HepG2 (cell line): ENCODE measurements around the gene RILP. TPM values are rescaled to one million over a fixed set of nuclear protein-coding genes. Genes with fewer than 3 reads are reported as not detected.

Source experiments
- BRCA1 ChIP-seq: sonication (generic); formaldehyde crosslinking; IDR thresholded peaks from 2 replicates; pipeline ENCODE4 v1.4.0; 2020; ENCODE audit warnings: missing genetic modification reagents
- NFATC3 ChIP-seq: sonication (generic); formaldehyde crosslinking; IDR thresholded peaks from 2 replicates; pipeline ENCODE4 v1.5.1; 2020; ENCODE audit warnings: mild to moderate bottlenecking, missing genetic modification reagents
- STAG1 ChIP-seq: sonication (generic); formaldehyde crosslinking; IDR thresholded peaks from 2 replicates; pipeline ENCODE4 v1.4.0; 2020; ENCODE audit warnings: missing genetic modification reagents
- ZFP37 ChIP-seq: sonication (generic); formaldehyde crosslinking; IDR thresholded peaks from 2 replicates; pipeline ENCODE4 v1.4.0; 2020; ENCODE audit warnings: missing genetic modification reagents, borderline replicate concordance
- ZNF263 ChIP-seq: sonication (generic); formaldehyde crosslinking; IDR thresholded peaks from 2 replicates; pipeline ENCODE4 v1.4.0; 2020; ENCODE audit warnings: missing genetic modification reagents
- ZNF354B ChIP-seq: sonication (generic); formaldehyde crosslinking; IDR thresholded peaks from 2 replicates; pipeline ENCODE4 v1.8.0; 2022; ENCODE audit warnings: mild to moderate bottlenecking, missing genetic modification reagents
- ZNF614 ChIP-seq: IDR thresholded peaks from 2 replicates; pipeline ENCODE4 v1.6.1; 2018; ENCODE audit warnings: missing biosample characterization, missing genetic modification reagents, inconsistent platforms, borderline replicate concordance
- ZNF777 ChIP-seq: sonication (generic); formaldehyde crosslinking; IDR thresholded peaks from 2 replicates; pipeline ENCODE4 v1.4.0; 2020; ENCODE audit warnings: missing genetic modification reagents
- ZNF883 ChIP-seq: sonication (generic); formaldehyde crosslinking; IDR thresholded peaks from 2 replicates; pipeline ENCODE4 v1.5.1; 2020; ENCODE audit warnings: mild to moderate bottlenecking, missing genetic modification reagents; ENCODE audit errors: not compliant biosample characterization
- polyA plus RNA-seq, 8 experiments: library from polyadenylated mRNA; depleted of rRNA in 3 of 8; stranded (reverse) in 7 of 8; unstranded in 1 of 8; fragments of >200 nt; fragmentation: Illumina TruSeq in 4 of 8; extraction: Trizol in 4 of 8; gene quantifications; 2 replicates each; pipeline versions ENCODE4 v1.2.1 to v1.2.3, GENCODE V29; 2011 to 2016; ENCODE audit warnings: low read depth in 4 of 8, missing spikeins in 1 of 8, mixed read lengths in 1 of 8; ENCODE audit not compliant: insufficient read depth in 1 of 8
- total RNA-seq, 5 experiments: library from RNA; depleted of rRNA; stranded (reverse); fragments of >200 nt; fragmentation: Illumina TruSeq; extraction: Trizol; gene quantifications; 2 replicates each; pipeline ENCODE4 v1.2.3, GENCODE V29; 2016; ENCODE audit warnings: low read depth in 1 of 5
- TF ChIP-seq, protein P1 (sequence below): sonication (generic); formaldehyde crosslinking; IDR thresholded peaks from 2 replicates; pipeline ENCODE4 v1.4.0; 2020; ENCODE audit warnings: missing genetic modification reagents
- TF ChIP-seq, protein P2 (sequence below): sonication (generic); formaldehyde crosslinking; IDR thresholded peaks from 2 replicates; pipeline ENCODE4 v1.5.1; 2020; ENCODE audit warnings: mild to moderate bottlenecking, missing genetic modification reagents, borderline replicate concordance
- TF ChIP-seq, protein P3 (sequence below): sonication (generic); formaldehyde crosslinking; IDR thresholded peaks from 2 replicates; pipeline ENCODE4 v1.4.0; 2020; ENCODE audit warnings: missing genetic modification reagents, borderline replicate concordance
- TF ChIP-seq, protein P4 (sequence below): sonication (generic); formaldehyde crosslinking; IDR thresholded peaks from 2 replicates; pipeline ENCODE4 v1.4.0; 2020; ENCODE audit warnings: low read depth, mild to moderate bottlenecking, missing genetic modification reagents
- TF ChIP-seq, protein P5 (sequence below): sonication (generic); formaldehyde crosslinking; IDR thresholded peaks from 2 replicates; pipeline ENCODE4 v1.4.0; 2020; ENCODE audit warnings: missing genetic modification reagents, borderline replicate concordance

The RILP gene
- total and polyA plus RNA-seq, 2 of the 13 experiments (the other 11 are each of a cell fraction or from before 2014, with no cell fraction given) = 6.6 to 8.1 TPM

DNA sequence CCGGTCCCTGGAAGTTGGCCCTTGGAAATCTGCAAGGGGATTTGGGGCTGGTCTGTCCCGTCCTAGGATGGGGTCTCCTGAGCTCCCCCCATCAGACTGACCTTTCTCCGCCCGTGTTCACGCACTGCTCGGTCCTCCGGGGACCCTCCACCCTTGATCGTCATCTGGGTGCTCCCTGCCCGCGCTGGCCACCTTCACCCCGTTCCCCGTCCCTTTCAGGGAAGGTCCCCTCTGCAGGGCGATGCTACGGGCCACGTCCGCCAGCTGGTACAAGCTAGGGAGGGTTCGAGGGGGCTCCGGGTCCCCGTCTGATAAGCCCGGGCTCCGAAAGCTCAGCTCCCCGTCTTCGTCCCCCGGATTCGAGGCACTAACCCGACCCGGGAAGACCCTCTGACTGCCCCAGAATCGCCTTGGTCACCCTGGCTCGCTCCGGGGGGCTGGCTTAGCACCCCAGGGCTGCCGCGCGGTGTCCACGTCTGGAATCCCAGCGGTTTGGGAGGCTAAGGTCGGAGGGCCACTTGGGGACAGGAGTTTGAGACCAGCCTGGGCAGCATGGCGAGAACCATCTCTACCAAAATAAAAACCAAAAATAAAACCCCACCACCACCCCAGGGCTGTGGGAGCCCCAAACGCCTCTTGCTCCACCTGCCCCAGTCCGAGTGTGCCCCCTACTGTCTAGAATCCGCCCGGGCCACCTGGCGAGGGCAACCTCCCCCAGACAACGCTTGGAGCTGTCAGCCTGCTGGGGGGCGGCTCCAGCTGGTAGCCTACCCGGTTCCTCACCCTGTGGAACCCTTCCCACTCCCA is 20.0 kb downstream of the RILP start (continued):
- TF ChIP-seq, protein P1, sequence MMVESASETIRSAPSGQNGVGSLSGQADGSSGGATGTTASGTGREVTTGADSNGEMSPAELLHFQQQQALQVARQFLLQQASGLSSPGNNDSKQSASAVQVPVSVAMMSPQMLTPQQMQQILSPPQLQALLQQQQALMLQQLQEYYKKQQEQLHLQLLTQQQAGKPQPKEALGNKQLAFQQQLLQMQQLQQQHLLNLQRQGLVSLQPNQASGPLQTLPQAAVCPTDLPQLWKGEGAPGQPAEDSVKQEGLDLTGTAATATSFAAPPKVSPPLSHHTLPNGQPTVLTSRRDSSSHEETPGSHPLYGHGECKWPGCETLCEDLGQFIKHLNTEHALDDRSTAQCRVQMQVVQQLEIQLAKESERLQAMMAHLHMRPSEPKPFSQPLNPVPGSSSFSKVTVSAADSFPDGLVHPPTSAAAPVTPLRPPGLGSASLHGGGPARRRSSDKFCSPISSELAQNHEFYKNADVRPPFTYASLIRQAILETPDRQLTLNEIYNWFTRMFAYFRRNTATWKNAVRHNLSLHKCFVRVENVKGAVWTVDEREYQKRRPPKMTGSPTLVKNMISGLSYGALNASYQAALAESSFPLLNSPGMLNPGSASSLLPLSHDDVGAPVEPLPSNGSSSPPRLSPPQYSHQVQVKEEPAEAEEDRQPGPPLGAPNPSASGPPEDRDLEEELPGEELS = no peak
- TF ChIP-seq ZNF777 (peak; percentile 83), STAG1 (CRISPR knock-in tag) (peak; percentile 91), ZNF354B (CRISPR knock-in tag) (no peak), ZNF614 (CRISPR knock-in tag) (no peak), NFATC3 (CRISPR knock-in tag) (no peak), ZFP37 (CRISPR knock-in tag) (no peak), ZNF263 (CRISPR knock-in tag) (peak; percentile 77), BRCA1 (no peak), ZNF883 (peak; percentile 89)
- TF ChIP-seq, protein P2, sequence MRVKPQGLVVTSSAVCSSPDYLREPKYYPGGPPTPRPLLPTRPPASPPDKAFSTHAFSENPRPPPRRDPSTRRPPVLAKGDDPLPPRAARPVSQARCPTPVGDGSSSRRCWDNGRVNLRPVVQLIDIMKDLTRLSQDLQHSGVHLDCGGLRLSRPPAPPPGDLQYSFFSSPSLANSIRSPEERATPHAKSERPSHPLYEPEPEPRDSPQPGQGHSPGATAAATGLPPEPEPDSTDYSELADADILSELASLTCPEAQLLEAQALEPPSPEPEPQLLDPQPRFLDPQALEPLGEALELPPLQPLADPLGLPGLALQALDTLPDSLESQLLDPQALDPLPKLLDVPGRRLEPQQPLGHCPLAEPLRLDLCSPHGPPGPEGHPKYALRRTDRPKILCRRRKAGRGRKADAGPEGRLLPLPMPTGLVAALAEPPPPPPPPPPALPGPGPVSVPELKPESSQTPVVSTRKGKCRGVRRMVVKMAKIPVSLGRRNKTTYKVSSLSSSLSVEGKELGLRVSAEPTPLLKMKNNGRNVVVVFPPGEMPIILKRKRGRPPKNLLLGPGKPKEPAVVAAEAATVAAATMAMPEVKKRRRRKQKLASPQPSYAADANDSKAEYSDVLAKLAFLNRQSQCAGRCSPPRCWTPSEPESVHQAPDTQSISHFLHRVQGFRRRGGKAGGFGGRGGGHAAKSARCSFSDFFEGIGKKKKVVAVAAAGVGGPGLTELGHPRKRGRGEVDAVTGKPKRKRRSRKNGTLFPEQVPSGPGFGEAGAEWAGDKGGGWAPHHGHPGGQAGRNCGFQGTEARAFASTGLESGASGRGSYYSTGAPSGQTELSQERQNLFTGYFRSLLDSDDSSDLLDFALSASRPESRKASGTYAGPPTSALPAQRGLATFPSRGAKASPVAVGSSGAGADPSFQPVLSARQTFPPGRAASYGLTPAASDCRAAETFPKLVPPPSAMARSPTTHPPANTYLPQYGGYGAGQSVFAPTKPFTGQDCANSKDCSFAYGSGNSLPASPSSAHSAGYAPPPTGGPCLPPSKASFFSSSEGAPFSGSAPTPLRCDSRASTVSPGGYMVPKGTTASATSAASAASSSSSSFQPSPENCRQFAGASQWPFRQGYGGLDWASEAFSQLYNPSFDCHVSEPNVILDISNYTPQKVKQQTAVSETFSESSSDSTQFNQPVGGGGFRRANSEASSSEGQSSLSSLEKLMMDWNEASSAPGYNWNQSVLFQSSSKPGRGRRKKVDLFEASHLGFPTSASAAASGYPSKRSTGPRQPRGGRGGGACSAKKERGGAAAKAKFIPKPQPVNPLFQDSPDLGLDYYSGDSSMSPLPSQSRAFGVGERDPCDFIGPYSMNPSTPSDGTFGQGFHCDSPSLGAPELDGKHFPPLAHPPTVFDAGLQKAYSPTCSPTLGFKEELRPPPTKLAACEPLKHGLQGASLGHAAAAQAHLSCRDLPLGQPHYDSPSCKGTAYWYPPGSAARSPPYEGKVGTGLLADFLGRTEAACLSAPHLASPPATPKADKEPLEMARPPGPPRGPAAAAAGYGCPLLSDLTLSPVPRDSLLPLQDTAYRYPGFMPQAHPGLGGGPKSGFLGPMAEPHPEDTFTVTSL (CRISPR knock-in tag) = no peak
- TF ChIP-seq, protein P3, sequence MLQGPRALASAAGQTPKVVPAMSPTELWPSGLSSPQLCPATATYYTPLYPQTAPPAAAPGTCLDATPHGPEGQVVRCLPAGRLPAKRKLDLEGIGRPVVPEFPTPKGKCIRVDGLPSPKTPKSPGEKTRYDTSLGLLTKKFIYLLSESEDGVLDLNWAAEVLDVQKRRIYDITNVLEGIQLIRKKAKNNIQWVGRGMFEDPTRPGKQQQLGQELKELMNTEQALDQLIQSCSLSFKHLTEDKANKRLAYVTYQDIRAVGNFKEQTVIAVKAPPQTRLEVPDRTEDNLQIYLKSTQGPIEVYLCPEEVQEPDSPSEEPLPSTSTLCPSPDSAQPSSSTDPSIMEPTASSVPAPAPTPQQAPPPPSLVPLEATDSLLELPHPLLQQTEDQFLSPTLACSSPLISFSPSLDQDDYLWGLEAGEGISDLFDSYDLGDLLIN (CRISPR knock-in tag) = no peak
- TF ChIP-seq, protein P4, sequence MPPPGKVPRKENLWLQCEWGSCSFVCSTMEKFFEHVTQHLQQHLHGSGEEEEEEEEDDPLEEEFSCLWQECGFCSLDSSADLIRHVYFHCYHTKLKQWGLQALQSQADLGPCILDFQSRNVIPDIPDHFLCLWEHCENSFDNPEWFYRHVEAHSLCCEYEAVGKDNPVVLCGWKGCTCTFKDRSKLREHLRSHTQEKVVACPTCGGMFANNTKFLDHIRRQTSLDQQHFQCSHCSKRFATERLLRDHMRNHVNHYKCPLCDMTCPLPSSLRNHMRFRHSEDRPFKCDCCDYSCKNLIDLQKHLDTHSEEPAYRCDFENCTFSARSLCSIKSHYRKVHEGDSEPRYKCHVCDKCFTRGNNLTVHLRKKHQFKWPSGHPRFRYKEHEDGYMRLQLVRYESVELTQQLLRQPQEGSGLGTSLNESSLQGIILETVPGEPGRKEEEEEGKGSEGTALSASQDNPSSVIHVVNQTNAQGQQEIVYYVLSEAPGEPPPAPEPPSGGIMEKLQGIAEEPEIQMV (CRISPR knock-in tag) = no peak
- TF ChIP-seq, protein P5, sequence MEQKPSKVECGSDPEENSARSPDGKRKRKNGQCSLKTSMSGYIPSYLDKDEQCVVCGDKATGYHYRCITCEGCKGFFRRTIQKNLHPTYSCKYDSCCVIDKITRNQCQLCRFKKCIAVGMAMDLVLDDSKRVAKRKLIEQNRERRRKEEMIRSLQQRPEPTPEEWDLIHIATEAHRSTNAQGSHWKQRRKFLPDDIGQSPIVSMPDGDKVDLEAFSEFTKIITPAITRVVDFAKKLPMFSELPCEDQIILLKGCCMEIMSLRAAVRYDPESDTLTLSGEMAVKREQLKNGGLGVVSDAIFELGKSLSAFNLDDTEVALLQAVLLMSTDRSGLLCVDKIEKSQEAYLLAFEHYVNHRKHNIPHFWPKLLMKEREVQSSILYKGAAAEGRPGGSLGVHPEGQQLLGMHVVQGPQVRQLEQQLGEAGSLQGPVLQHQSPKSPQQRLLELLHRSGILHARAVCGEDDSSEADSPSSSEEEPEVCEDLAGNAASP (CRISPR knock-in tag) = 0 out of 2 replicates have a peak, but pooled peaks have one; percentile 34
